ENCODE data around the gene PRSS2. TPM values are rescaled to one million over a fixed set of nuclear protein-coding genes. Genes with fewer than 3 reads are reported as not detected.
"Not testable (repeated sequence)": the region's sequence is repeated elsewhere in the genome, so short reads cannot be mapped to it uniquely, and the experiment has no call there.

Gene PRSS2
- total RNA-seq, 1 donor from 2014 or later, result not detected

- Mint-ChIP-seq H3K27ac (no peak overlapping the region), H3K36me3 (ENCODE audit: low read depth) (no peaks in the 10 kb centered on the region), H3K9me3 (no peaks in the 10 kb centered on the region), H3K27me3 (ENCODE audit: low read depth) (peaks cover 1% of the 10 kb centered on the region), H3K4me3 (ENCODE audit: low read depth) (no peak overlapping the region), H3K4me1 (ENCODE audit: low read depth) (peaks cover 7% of the 10 kb centered on the region)
- DNase-seq (ENCODE audit: low spot score), result no peak
- intact Hi-C loops (cut with micrococcal nuclease), result no loop called here
Measured at GRCh38 chr7:142767861-142768260, 2.9 kb upstream of the PRSS2 start.

- H3K4me3 Mint-ChIP-seq (ENCODE audit: low read depth); H3K27ac Mint-ChIP-seq; intact Hi-C loops (cut with micrococcal nuclease); H3K4me1 Mint-ChIP-seq (ENCODE audit: low read depth); H3K27me3 Mint-ChIP-seq (ENCODE audit: low read depth); H3K9me3 Mint-ChIP-seq; H3K36me3 Mint-ChIP-seq (ENCODE audit: low read depth); DNase-seq (ENCODE audit: low spot score): not testable (repeated sequence)
Measured at GRCh38 chr7:142768885-142769284, 1.9 kb upstream of the PRSS2 start.

- no peak overlapping the region for H3K27ac Mint-ChIP-seq
- H3K27me3 Mint-ChIP-seq (ENCODE audit: low read depth), result peaks cover 2% of the 10 kb centered on the region
- no peak overlapping the region for H3K4me3 Mint-ChIP-seq (ENCODE audit: low read depth)
- H3K4me1 Mint-ChIP-seq (ENCODE audit: low read depth), result peaks cover 7% of the 10 kb centered on the region
- DNase-seq (ENCODE audit: low spot score), result no peak
- intact Hi-C loops (cut with micrococcal nuclease), result no loop called here
- no peaks in the 10 kb centered on the region for H3K9me3 Mint-ChIP-seq
- no peaks in the 10 kb centered on the region for H3K36me3 Mint-ChIP-seq (ENCODE audit: low read depth)
Measured at GRCh38 chr7:142771353-142771723, 568 bp downstream of the PRSS2 start.

GRCh38 chr7:142772051-142772450 is 1.3 kb downstream of the PRSS2 start:
- H3K27me3 Mint-ChIP-seq (ENCODE audit: low read depth), result peaks cover 2% of the 10 kb centered on the region
- no peak overlapping the region for H3K4me3 Mint-ChIP-seq (ENCODE audit: low read depth)
- DNase-seq (ENCODE audit: low spot score), result no peak
- H3K4me1 Mint-ChIP-seq (ENCODE audit: low read depth), result peaks cover 7% of the 10 kb centered on the region
- intact Hi-C loops (cut with micrococcal nuclease), result no loop called here
- no peaks in the 10 kb centered on the region for H3K9me3 Mint-ChIP-seq
- H3K36me3 Mint-ChIP-seq (ENCODE audit: low read depth), result no peaks in the 10 kb centered on the region
- no peak overlapping the region for H3K27ac Mint-ChIP-seq

- H3K27me3 Mint-ChIP-seq (ENCODE audit: low read depth), result peaks cover 2% of the 10 kb centered on the region
- H3K4me3 Mint-ChIP-seq (ENCODE audit: low read depth), result no peak overlapping the region
- DNase-seq (ENCODE audit: low spot score), result no peak
- H3K27ac Mint-ChIP-seq, result no peak overlapping the region
- H3K36me3 Mint-ChIP-seq (ENCODE audit: low read depth), result no peaks in the 10 kb centered on the region
- intact Hi-C loops (cut with micrococcal nuclease), result no loop called here
- no peaks in the 10 kb centered on the region for H3K9me3 Mint-ChIP-seq
- H3K4me1 Mint-ChIP-seq (ENCODE audit: low read depth), result peaks cover 7% of the 10 kb centered on the region
Measured at GRCh38 chr7:142772673-142773072, 1.9 kb downstream of the PRSS2 start.

GRCh38 chr7:142773230-142773629 is 2.5 kb downstream of the PRSS2 start:
- intact Hi-C loops (cut with micrococcal nuclease), result no loop called here
- Mint-ChIP-seq H3K4me3 (ENCODE audit: low read depth) (no peak overlapping the region), H3K27me3 (ENCODE audit: low read depth) (peaks cover 2% of the 10 kb centered on the region), H3K4me1 (ENCODE audit: low read depth) (peaks cover 11% of the 10 kb centered on the region), H3K27ac (no peak overlapping the region), H3K9me3 (no peaks in the 10 kb centered on the region), H3K36me3 (ENCODE audit: low read depth) (no peaks in the 10 kb centered on the region)
- no peak for DNase-seq (ENCODE audit: low spot score)

GRCh38 chr7:142773937-142774744 is 3.4 kb downstream of the PRSS2 start:
- Mint-ChIP-seq H3K4me3 (ENCODE audit: low read depth) (no peak overlapping the region), H3K4me1 (ENCODE audit: low read depth) (peaks cover 12% of the 10 kb centered on the region)

GRCh38 chr7:142774826-142775225 is 4.1 kb downstream of the PRSS2 start:
- Mint-ChIP-seq H3K27ac (no peak overlapping the region), H3K36me3 (ENCODE audit: low read depth) (no peaks in the 10 kb centered on the region), H3K9me3 (no peaks in the 10 kb centered on the region), H3K27me3 (ENCODE audit: low read depth) (peaks cover 2% of the 10 kb centered on the region), H3K4me1 (ENCODE audit: low read depth) (peaks cover 12% of the 10 kb centered on the region), H3K4me3 (ENCODE audit: low read depth) (no peak overlapping the region)
- DNase-seq (ENCODE audit: low spot score), result no peak
- intact Hi-C loops (cut with micrococcal nuclease), result no loop called here

More at GRCh38 chr7:142773937-142774744, 3.4 kb downstream of the PRSS2 start:
- H3K27ac Mint-ChIP-seq, result no peak overlapping the region
- no peak for DNase-seq (ENCODE audit: low spot score)
- intact Hi-C loops (cut with micrococcal nuclease), result no loop called here
- H3K9me3 Mint-ChIP-seq, result no peaks in the 10 kb centered on the region
- H3K27me3 Mint-ChIP-seq (ENCODE audit: low read depth), result peaks cover 2% of the 10 kb centered on the region
- no peaks in the 10 kb centered on the region for H3K36me3 Mint-ChIP-seq (ENCODE audit: low read depth)

- H3K36me3 Mint-ChIP-seq (ENCODE audit: low read depth), result not testable (repeated sequence)
Measured at GRCh38 chr7:142775351-142776115, 4.8 kb downstream of the PRSS2 start.

GRCh38 chr7:142776206-142776844 is 5.6 kb downstream of the PRSS2 start:
- Mint-ChIP-seq H3K4me1 (ENCODE audit: low read depth) (peaks cover 5% of the 10 kb centered on the region), H3K4me3 (ENCODE audit: low read depth) (no peak overlapping the region), H3K27ac (no peak overlapping the region), H3K36me3 (ENCODE audit: low read depth) (no peaks in the 10 kb centered on the region), H3K27me3 (ENCODE audit: low read depth) (peaks cover 2% of the 10 kb centered on the region), H3K9me3 (no peaks in the 10 kb centered on the region)
- no peak for DNase-seq (ENCODE audit: low spot score)
- intact Hi-C loops (cut with micrococcal nuclease), result no loop called here

More at GRCh38 chr7:142775351-142776115, 4.8 kb downstream of the PRSS2 start:
- H3K27me3 Mint-ChIP-seq (ENCODE audit: low read depth); DNase-seq (ENCODE audit: low spot score); H3K9me3 Mint-ChIP-seq; intact Hi-C loops (cut with micrococcal nuclease); H3K27ac Mint-ChIP-seq; H3K4me3 Mint-ChIP-seq (ENCODE audit: low read depth): not testable (repeated sequence)
- H3K4me1 Mint-ChIP-seq (ENCODE audit: low read depth), result peaks cover 12% of the 10 kb centered on the region

- intact Hi-C loops (cut with micrococcal nuclease); H3K4me1 Mint-ChIP-seq (ENCODE audit: low read depth); DNase-seq (ENCODE audit: low spot score); H3K9me3 Mint-ChIP-seq; H3K36me3 Mint-ChIP-seq (ENCODE audit: low read depth); H3K27me3 Mint-ChIP-seq (ENCODE audit: low read depth); H3K4me3 Mint-ChIP-seq (ENCODE audit: low read depth); H3K27ac Mint-ChIP-seq: not testable (repeated sequence)
Measured at GRCh38 chr7:142776845-142777225, 6.1 kb downstream of the PRSS2 start.

- H3K4me3 Mint-ChIP-seq (ENCODE audit: low read depth), result no peak overlapping the region
- H3K27ac Mint-ChIP-seq, result no peak overlapping the region
- no peaks in the 10 kb centered on the region for H3K9me3 Mint-ChIP-seq
- intact Hi-C loops (cut with micrococcal nuclease), result no loop called here
- H3K36me3 Mint-ChIP-seq (ENCODE audit: low read depth), result no peaks in the 10 kb centered on the region
- peaks cover 2% of the 10 kb centered on the region for H3K27me3 Mint-ChIP-seq (ENCODE audit: low read depth)
- no peak for DNase-seq (ENCODE audit: low spot score)
- peaks cover 5% of the 10 kb centered on the region for H3K4me1 Mint-ChIP-seq (ENCODE audit: low read depth)
Measured at GRCh38 chr7:142777318-142777717, 6.5 kb downstream of the PRSS2 start.
